Neuron (in vitro differentiated cells): ENCODE data around the gene BID.

Experiments
- H2AFZ ChIP-seq: one replicate; pipeline ENCODE4 v1.6.1; 2013; ENCODE audit warnings: low read depth, mild to moderate bottlenecking, inconsistent platforms, low read length, moderate library complexity
- H3K27me3 ChIP-seq: one replicate; pipeline ENCODE4 v1.6.1; 2013; ENCODE audit warnings: low read length; ENCODE audit not compliant: insufficient read depth
- H3K36me3 ChIP-seq: one replicate; pipeline ENCODE4 v1.6.1; 2013; ENCODE audit warnings: low read length; ENCODE audit not compliant: insufficient read depth
- H3K4me1 ChIP-seq: one replicate; pipeline ENCODE4 v1.6.1; 2013; ENCODE audit warnings: low read length; ENCODE audit not compliant: insufficient read depth
- H3K4me3 ChIP-seq: 2 replicates; pipeline ENCODE4 v1.5.1; 2013; ENCODE audit warnings: mild to moderate bottlenecking, low read length, moderate library complexity
- H3K9me3 ChIP-seq: one replicate; pipeline ENCODE4 v1.6.1; 2013; ENCODE audit warnings: low read length

Gene BID

GRCh38 chr22:17724678-17725499 is 49.4 kb downstream of the BID start:
- H3K4me1 ChIP-seq: peaks cover 16% of the 10 kb centered on the region
- H3K27me3 ChIP-seq: no peaks in the 10 kb centered on the region
- H3K9me3 ChIP-seq: peaks cover 2% of the 10 kb centered on the region
- H3K4me3 ChIP-seq: no peak overlapping the region
- H3K36me3 ChIP-seq: peaks cover 30% of the 10 kb centered on the region
- H2AFZ ChIP-seq: no peak overlapping the region

GRCh38 chr22:17724241-17724640 is 50.0 kb downstream of the BID start:
- H3K36me3 ChIP-seq: peaks cover 24% of the 10 kb centered on the region
- H3K27me3 ChIP-seq: no peaks in the 10 kb centered on the region
- H3K4me1 ChIP-seq: peaks cover 16% of the 10 kb centered on the region
- no peak overlapping the region for H2AFZ ChIP-seq
- H3K4me3 ChIP-seq: no peak overlapping the region
- H3K9me3 ChIP-seq: peaks cover 2% of the 10 kb centered on the region

- H3K4me3 ChIP-seq: no peak overlapping the region
- H2AFZ ChIP-seq: no peak overlapping the region
- peaks cover 9% of the 10 kb centered on the region for H3K4me1 ChIP-seq
- H3K36me3 ChIP-seq: no peaks in the 10 kb centered on the region
- no peaks in the 10 kb centered on the region for H3K27me3 ChIP-seq
- H3K9me3 ChIP-seq: peaks cover 2% of the 10 kb centered on the region
Measured at GRCh38 chr22:17719911-17720310, 54.4 kb downstream of the BID start.

- Histone ChIP-seq H3K36me3 (no peaks in the 10 kb centered on the region), H3K9me3 (no peaks in the 10 kb centered on the region), H3K27me3 (no peaks in the 10 kb centered on the region), H3K4me1 (no peaks in the 10 kb centered on the region), H2AFZ (no peak overlapping the region), H3K4me3 (no peak overlapping the region)
Measured at GRCh38 chr22:17717708-17718107, 56.6 kb downstream of the BID start.

- no peaks in the 10 kb centered on the region for H3K9me3 ChIP-seq
- H3K4me1 ChIP-seq: no peaks in the 10 kb centered on the region
- no peak overlapping the region for H3K4me3 ChIP-seq
- no peaks in the 10 kb centered on the region for H3K27me3 ChIP-seq
- no peak overlapping the region for H2AFZ ChIP-seq
- no peaks in the 10 kb centered on the region for H3K36me3 ChIP-seq
Measured at GRCh38 chr22:17716529-17716928, 57.7 kb downstream of the BID start.

GRCh38 chr22:17712441-17712840 is 61.8 kb downstream of the BID start:
- Histone ChIP-seq H2AFZ (no peak overlapping the region), H3K9me3 (no peaks in the 10 kb centered on the region), H3K4me1 (no peaks in the 10 kb centered on the region), H3K4me3 (no peak overlapping the region), H3K27me3 (no peaks in the 10 kb centered on the region), H3K36me3 (no peaks in the 10 kb centered on the region)

- H3K4me3 ChIP-seq: no peak overlapping the region
- no peak overlapping the region for H2AFZ ChIP-seq
- no peaks in the 10 kb centered on the region for H3K27me3 ChIP-seq
- no peaks in the 10 kb centered on the region for H3K9me3 ChIP-seq
- peaks cover 5% of the 10 kb centered on the region for H3K4me1 ChIP-seq
- peaks cover 4% of the 10 kb centered on the region for H3K36me3 ChIP-seq
Measured at GRCh38 chr22:17710023-17710422, 64.2 kb downstream of the BID start.

- peaks cover 13% of the 10 kb centered on the region for H3K36me3 ChIP-seq
- no peaks in the 10 kb centered on the region for H3K27me3 ChIP-seq
- peaks cover 5% of the 10 kb centered on the region for H3K4me1 ChIP-seq
- H2AFZ ChIP-seq: no peak overlapping the region
- H3K9me3 ChIP-seq: no peaks in the 10 kb centered on the region
- H3K4me3 ChIP-seq: no peak overlapping the region
Measured at GRCh38 chr22:17707526-17707925, 66.7 kb downstream of the BID start.

- no peaks in the 10 kb centered on the region for H3K27me3 ChIP-seq
- H2AFZ ChIP-seq: no peak overlapping the region
- no peaks in the 10 kb centered on the region for H3K9me3 ChIP-seq
- H3K4me3 ChIP-seq: no peak overlapping the region
- H3K36me3 ChIP-seq: peaks cover 15% of the 10 kb centered on the region
- peaks cover 5% of the 10 kb centered on the region for H3K4me1 ChIP-seq
Measured at GRCh38 chr22:17706947-17707346, 67.3 kb downstream of the BID start.

- Histone ChIP-seq H3K27me3 (no peaks in the 10 kb centered on the region), H2AFZ (no peak overlapping the region), H3K9me3 (no peaks in the 10 kb centered on the region), H3K4me1 (peaks cover 5% of the 10 kb centered on the region), H3K4me3 (no peak overlapping the region), H3K36me3 (peaks cover 17% of the 10 kb centered on the region)
Measured at GRCh38 chr22:17705951-17706900, 68.0 kb downstream of the BID start.

- no peak overlapping the region for H2AFZ ChIP-seq
- peaks cover 5% of the 10 kb centered on the region for H3K4me1 ChIP-seq
- no peak overlapping the region for H3K4me3 ChIP-seq
- no peaks in the 10 kb centered on the region for H3K27me3 ChIP-seq
- H3K36me3 ChIP-seq: peaks cover 17% of the 10 kb centered on the region
- no peaks in the 10 kb centered on the region for H3K9me3 ChIP-seq
Measured at GRCh38 chr22:17705546-17705945, 68.7 kb downstream of the BID start.

- Histone ChIP-seq H2AFZ (no peak overlapping the region), H3K9me3 (no peaks in the 10 kb centered on the region), H3K27me3 (no peaks in the 10 kb centered on the region), H3K4me1 (peaks cover 5% of the 10 kb centered on the region), H3K36me3 (peaks cover 20% of the 10 kb centered on the region), H3K4me3 (no peak overlapping the region)
Measured at GRCh38 chr22:17703811-17704210, 70.5 kb downstream of the BID start.

GRCh38 chr22:17700778-17701177 is 73.5 kb downstream of the BID start:
- no peak overlapping the region for H2AFZ ChIP-seq
- H3K4me3 ChIP-seq: no peak overlapping the region
- H3K27me3 ChIP-seq: no peaks in the 10 kb centered on the region
- peaks cover 26% of the 10 kb centered on the region for H3K36me3 ChIP-seq
- no peaks in the 10 kb centered on the region for H3K4me1 ChIP-seq
- no peaks in the 10 kb centered on the region for H3K9me3 ChIP-seq
